Pancreas (tissue), 10 donors: Measurements from ENCODE around the gene VWA5B1. TPM values are rescaled to one million over a fixed set of nuclear protein-coding genes. Genes with fewer than 3 reads are reported as not detected.

Source experiments
- ATAC-seq, 4 donors: fragments of 200-7000 bp; cut with Tn5 transposase; one replicate each; pipeline versions ENCODE4 v1.8.0 to v1.9.1; 2020; ENCODE audit warnings: mild to moderate bottlenecking in 4 of 4, moderate library complexity in 4 of 4
- DNase-seq, 6 donors: peaks; one replicate each; pipeline ENCODE4 v3.0.0-alpha.2; 2020
- FAIRE-seq: peaks from 2 replicates; lab custom pipeline; 2012; peaks lifted over from hg19 to GRCh38; lab: Jason Lieb, UNC
- H3K27ac ChIP-seq, 4 donors: fragments of 200-600 bp; sonication (generic); 1 replicate in 3 of 4; 2 replicates in 1 of 4; pipeline versions ENCODE4 v1.5.0 to v1.8.0; 2020
- H3K27me3 ChIP-seq, 4 donors: fragments of 200-600 bp; one replicate each; pipeline ENCODE4 v1.8.0; 2021
- H3K36me3 ChIP-seq, 3 donors: fragments of 200-600 bp; sonication (generic) in 1 of 3; one replicate each; pipeline versions ENCODE4 v1.5.0 to v1.8.0; 2020 to 2021
- H3K4me1 ChIP-seq, 3 donors: fragments of 200-600 bp; one replicate each; pipeline ENCODE4 v1.8.0; 2021
- H3K4me3 ChIP-seq, 4 donors: fragments of 200-600 bp; sonication (generic) in 2 of 4; one replicate each; pipeline versions ENCODE4 v1.5.0 to v1.8.0; 2020 to 2021
- H3K9me3 ChIP-seq, 4 donors: fragments of 200-600 bp; one replicate each; pipeline ENCODE4 v1.8.0; 2021
- CTCF ChIP-seq, 4 donors: fragments of 200-600 bp; sonication (generic) in 3 of 4; IDR thresholded peaks; one replicate each; pipeline versions ENCODE4 v1.5.0 to v1.8.0; 2021; ENCODE audit warnings: antibody characterized with exemption in 4 of 4
- WGBS, 2 donors: extraction: QIAGEN DNeasy Blood & Tissue Kit; methylation state at CpG; one replicate each; pipeline ENCODE4 v1.1.7; 2013; 5-methylcytosine and 5-hydroxymethylcytosine counted together
- intact Hi-C, 3 donors: fragments of 100-400 bp; cut with DNase I; formaldehyde crosslinking; loops; one replicate each; pipeline versions ENCODE4 v1.11.1 to v1.14.2; 2022
- polyA plus RNA-seq, 2 donors: library from polyadenylated mRNA; stranded (reverse); fragments of 200-250 nt; gene quantifications; one replicate each; pipeline ENCODE4 v1.2.3, GENCODE V29; 2013
- total RNA-seq, 6 donors: library from RNA; stranded (reverse); fragmentation: NEBNext Ultra II Directional in 4 of 6; extraction: Animal tissue kit (Norgen Biotek cat#: 25700) in 4 of 6; gene quantifications; one replicate each; pipeline versions ENCODE4 v1.2.1 to v1.2.4, GENCODE V29; 2021 to 2023
- donor health status: healthy with polysubstance abuse.
- donor health status: DM: no; HTN: no; CAD: no; lungs with moderate emphysema.
- donor health status: DM: no; HTN: no; CAD: no.
- donor health status: control.
- donor health status: control.
- donor health status: Bipolar disorder and iron deficiency.
- donor health status: DM: yes; HTN: yes; CAD: no.
- donor health status: DM: no; HTN: no; CAD: no.
- donor health status: DM: no; HTN: no; CAD: no.
- donor health status: DM: yes; HTN: yes; CAD: no.

Gene VWA5B1
- total and polyA plus RNA-seq, 8 donors: 0.16 to 0.70 (median 0.29) TPM; not detected in 1

- Histone ChIP-seq H3K36me3 (no peaks in the 10 kb centered on the region), H3K27me3 (no peaks in the 10 kb centered on the region), H3K4me1 (no peaks in the 10 kb centered on the region), H3K9me3 (no peaks in the 10 kb centered on the region), H3K27ac (no peak overlapping the region), H3K4me3 (no peak overlapping the region)
- TF ChIP-seq CTCF (IDR thresholded peaks at IDR 0.05): no peak
- 55 to 57% methylated on average over 11 of the region's 11 CpGs for WGBS, 2 donors
- intact Hi-C loops: no loop called here
- ATAC-seq: no peak
- no peak for FAIRE-seq
- no peak for DNase-seq
These were observed 31.6 kb downstream of the VWA5B1 start for GRCh38 chr1:20322081-20322824.

DNA sequence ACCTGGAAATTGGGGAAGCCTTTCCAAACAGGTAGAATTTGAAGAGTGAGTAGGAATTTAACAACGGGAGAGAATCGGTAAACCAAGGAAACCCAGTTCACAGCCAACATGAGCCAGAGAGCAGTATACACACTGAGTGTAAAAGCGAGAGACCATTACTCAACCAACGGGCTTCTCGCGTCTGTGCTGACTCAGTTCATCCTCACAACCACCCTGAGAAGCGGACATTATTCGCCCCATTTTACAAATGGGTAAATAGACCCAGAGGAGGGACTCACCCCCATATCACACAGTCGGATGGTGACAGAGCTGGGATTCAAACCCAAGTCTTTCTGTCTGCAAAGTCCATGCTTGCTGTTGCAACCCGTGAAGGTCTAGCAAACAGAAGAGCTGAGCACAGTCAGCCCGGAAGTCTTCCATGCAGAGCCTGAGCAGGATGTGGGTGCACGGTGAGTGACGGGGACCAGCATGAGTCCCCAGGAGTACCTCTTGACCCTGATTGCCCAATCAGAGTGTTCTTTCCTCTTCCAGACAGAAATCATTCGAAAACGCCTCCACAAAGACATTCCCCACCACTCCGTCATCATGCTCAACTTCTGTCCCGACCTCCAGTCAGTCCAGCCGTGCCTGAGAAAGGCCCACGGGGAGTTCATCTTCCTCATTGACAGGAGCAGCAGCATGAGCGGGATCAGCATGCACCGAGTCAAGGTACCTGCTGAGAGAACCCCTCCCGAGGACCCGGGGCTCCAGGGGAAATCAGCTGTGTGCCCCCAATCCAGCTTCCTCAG, 32.3 kb downstream of the VWA5B1 start:
- no peaks in the 10 kb centered on the region for H3K27me3 ChIP-seq

GRCh38 chr1:20323613-20323920, 32.9 kb downstream of the VWA5B1 start:
- DNase-seq: no peak
- FAIRE-seq: no peak
- no peaks in the 10 kb centered on the region for H3K4me1 ChIP-seq
- no peaks in the 10 kb centered on the region for H3K27me3 ChIP-seq
- intact Hi-C loops: no loop called here
- no peaks in the 10 kb centered on the region for H3K9me3 ChIP-seq
- no peak overlapping the region for H3K4me3 ChIP-seq
- TF ChIP-seq CTCF (IDR thresholded peaks at IDR 0.05): no peak
- H3K36me3 ChIP-seq: no peaks in the 10 kb centered on the region
- 81 to 83% methylated on average over 3 of the region's 3 CpGs for WGBS, 2 donors
- no peak overlapping the region for H3K27ac ChIP-seq
- no peak for ATAC-seq

More for the DNA sequence above, 32.3 kb downstream of the VWA5B1 start:
- 80 to 88% methylated on average over 23 of the region's 23 CpGs for WGBS, 2 donors
- no peak for TF ChIP-seq CTCF (IDR thresholded peaks at IDR 0.05)
- no peaks in the 10 kb centered on the region for H3K4me1 ChIP-seq
- no peak for ATAC-seq
- no peak for FAIRE-seq
- no peaks in the 10 kb centered on the region for H3K36me3 ChIP-seq
- intact Hi-C loops: no loop called here
- no peak overlapping the region for H3K27ac ChIP-seq
- no peak overlapping the region for H3K4me3 ChIP-seq
- no peaks in the 10 kb centered on the region for H3K9me3 ChIP-seq
- no peak for DNase-seq

GRCh38 chr1:20324704-20325406, 34.2 kb downstream of the VWA5B1 start:
- WGBS, 2 donors: 70 to 74% methylated on average over 8 of the region's 8 CpGs
- H3K9me3 ChIP-seq: no peaks in the 10 kb centered on the region
- peak in 1 of 6 donors; percentile 34 for DNase-seq
- TF ChIP-seq CTCF (IDR thresholded peaks at IDR 0.05): no peak
- H3K36me3 ChIP-seq: no peaks in the 10 kb centered on the region
- no peak for FAIRE-seq
- H3K27ac ChIP-seq: no peak overlapping the region
- ATAC-seq: peak in 1 of 4 donors; percentile 15
- H3K4me3 ChIP-seq: no peak overlapping the region
- H3K27me3 ChIP-seq: no peaks in the 10 kb centered on the region
- no peaks in the 10 kb centered on the region for H3K4me1 ChIP-seq
- intact Hi-C loops: no loop called here
